Subcutaneous adipose tissue (tissue), 4 donors: ENCODE measurements around the gene FGFR2. TPM values are rescaled to one million over a fixed set of nuclear protein-coding genes. Genes with fewer than 3 reads are reported as not detected.

ENCODE experiments used
- CTCF ChIP-seq: fragments of 450-650 bp; IDR thresholded peaks from one replicate; pipeline ENCODE4 v1.5.1; 2016; ENCODE audit warnings: low read depth, mild to moderate bottlenecking, control low read depth, antibody characterized with exemption, moderate library complexity
- total RNA-seq, 4 donors: library from RNA; depleted of rRNA; stranded (reverse); fragments of >200 nt; gene quantifications; one replicate each; pipeline ENCODE4 v1.1.0, GENCODE V29; 2016

FGFR2 gene
- total RNA-seq, 4 donors from 2014 or later, result 11.3 to 22.2 (median 14.9) TPM

GRCh38 chr10:121428867-121429266 is 169.4 kb downstream of the FGFR2 start:
- no peak for TF ChIP-seq CTCF
